SK-N-SH treated with all-trans-retinoic acid at 6 μM for 48 hours (cell line): ENCODE results near the gene PROZ.

Experiments
- ATAC-seq: fragments of 200-7000 bp; cut with Tn5 transposase; 3 replicates; pipeline ENCODE4 v1.9.1; 2020; ENCODE audit warnings: mild to moderate bottlenecking, moderate library complexity
- ARNTL ChIP-seq: fragments of 450-650 bp; formaldehyde crosslinking; IDR thresholded peaks from 2 replicates; pipeline ENCODE4 v1.5.0; 2020; ENCODE audit warnings: low read depth, mild to moderate bottlenecking, moderate library complexity, borderline replicate concordance
- BACH2 ChIP-seq: fragments of 250-450 bp; sonication (Bioruptor Pico); IDR thresholded peaks from 2 replicates; pipeline ENCODE4 v1.9.0; 2021; ENCODE audit warnings: mild to moderate bottlenecking, borderline replicate concordance
- CSRNP3 ChIP-seq: fragments of 250-450 bp; sonication (Bioruptor Pico); IDR thresholded peaks from 2 replicates; pipeline ENCODE4 v1.5.1; 2021; ENCODE audit warnings: mild to moderate bottlenecking, moderate library complexity
- ESRRG ChIP-seq: fragments of 250-450 bp; sonication (Bioruptor Pico); IDR thresholded peaks from 2 replicates; pipeline ENCODE4 v1.6.1; 2021; ENCODE audit warnings: mild to moderate bottlenecking
- GLIS3 ChIP-seq: fragments of 250-450 bp; sonication (Bioruptor Pico); IDR thresholded peaks from 2 replicates; pipeline ENCODE4 v1.5.0; 2020; ENCODE audit warnings: mild to moderate bottlenecking, moderate library complexity
- ISL1 ChIP-seq: fragments of 250-450 bp; sonication (Bioruptor Pico); IDR thresholded peaks from 2 replicates; pipeline ENCODE4 v2.1.2; 2022; ENCODE audit warnings: mild to moderate bottlenecking, moderate library complexity
- OSR1 ChIP-seq: fragments of 250-450 bp; sonication (Bioruptor Pico); IDR thresholded peaks from 2 replicates; pipeline ENCODE4 v1.8.0; 2022; ENCODE audit warnings: moderate library complexity, mild to moderate bottlenecking, inconsistent platforms
- POU6F1 ChIP-seq: fragments of 250-450 bp; sonication (Bioruptor Pico); IDR thresholded peaks from 2 replicates; pipeline ENCODE4 v1.8.0; 2021; ENCODE audit warnings: low read depth, mild to moderate bottlenecking, moderate library complexity, borderline replicate concordance
- RARB ChIP-seq: fragments of 250-450 bp; sonication (Bioruptor Pico); IDR thresholded peaks from 2 replicates; pipeline ENCODE4 v1.8.0; 2021; ENCODE audit warnings: mild to moderate bottlenecking, moderate library complexity
- SNAI2 ChIP-seq: fragments of 250-450 bp; sonication (Bioruptor Pico); IDR thresholded peaks from 2 replicates; pipeline ENCODE4 v1.5.0; 2020; ENCODE audit warnings: mild to moderate bottlenecking, moderate library complexity
- TCF4 ChIP-seq: fragments of 250-450 bp; sonication (Bioruptor Pico); IDR thresholded peaks from 2 replicates; pipeline ENCODE4 v1.8.0; 2021; ENCODE audit warnings: mild to moderate bottlenecking, moderate library complexity, borderline replicate concordance
- TOX ChIP-seq: fragments of 250-450 bp; sonication (Bioruptor Pico); IDR thresholded peaks from 2 replicates; pipeline ENCODE4 v1.8.0; 2021; ENCODE audit warnings: mild to moderate bottlenecking, moderate library complexity, borderline replicate concordance
- ZC3H10 ChIP-seq: fragments of 250-450 bp; sonication (Bioruptor Pico); IDR thresholded peaks from 2 replicates; pipeline ENCODE4 v1.5.1; 2021; ENCODE audit warnings: mild to moderate bottlenecking, moderate library complexity
- ZFP3 ChIP-seq: fragments of 250-450 bp; sonication (Bioruptor Pico); IDR thresholded peaks from 2 replicates; pipeline ENCODE4 v1.5.0; 2020; ENCODE audit warnings: mild to moderate bottlenecking, moderate library complexity
- ZFP30 ChIP-seq: fragments of 450-650 bp; formaldehyde crosslinking; IDR thresholded peaks from 2 replicates; pipeline ENCODE4 v1.5.0; 2022; ENCODE audit warnings: mild to moderate bottlenecking, moderate library complexity
- ZNF565 ChIP-seq: fragments of 450-650 bp; formaldehyde crosslinking; conservative IDR thresholded peaks from 2 replicates; pipeline ENCODE4 v1.5.0; 2020; ENCODE audit warnings: low read depth, mild to moderate bottlenecking, moderate library complexity
- ZNF70 ChIP-seq: fragments of 450-650 bp; formaldehyde crosslinking; IDR thresholded peaks from 2 replicates; pipeline ENCODE4 v1.5.0; 2020; ENCODE audit warnings: mild to moderate bottlenecking, moderate library complexity
- ZNF8 ChIP-seq: fragments of 450-650 bp; formaldehyde crosslinking; IDR thresholded peaks from 2 replicates; pipeline ENCODE4 v1.5.0; 2020; ENCODE audit warnings: mild to moderate bottlenecking, moderate library complexity
- TF ChIP-seq, protein P1 (sequence below): fragments of 250-450 bp; sonication (Bioruptor Pico); IDR thresholded peaks from 2 replicates; pipeline ENCODE4 v1.8.0; 2020; ENCODE audit warnings: mild to moderate bottlenecking, moderate library complexity, borderline replicate concordance
- TF ChIP-seq, protein P2 (sequence below): fragments of 250-450 bp; sonication (Bioruptor Pico); IDR thresholded peaks from 2 replicates; pipeline ENCODE4 v1.5.0; 2020; ENCODE audit warnings: mild to moderate bottlenecking, moderate library complexity
- TF ChIP-seq, protein P3 (sequence below): fragments of 250-450 bp; sonication (Bioruptor Pico); IDR thresholded peaks from 2 replicates; pipeline ENCODE4 v1.5.1; 2020; ENCODE audit warnings: low read depth, mild to moderate bottlenecking, moderate library complexity

The PROZ gene

GRCh38 chr13:113182046-113182445 is 23.6 kb downstream of the PROZ start:
- no peak for ATAC-seq
- no peak for TF ChIP-seq RARB (CRISPR knock-in tag)
- TF ChIP-seq TCF4 = no peak
- TF ChIP-seq ARNTL = no peak
- TF ChIP-seq, protein P1, sequence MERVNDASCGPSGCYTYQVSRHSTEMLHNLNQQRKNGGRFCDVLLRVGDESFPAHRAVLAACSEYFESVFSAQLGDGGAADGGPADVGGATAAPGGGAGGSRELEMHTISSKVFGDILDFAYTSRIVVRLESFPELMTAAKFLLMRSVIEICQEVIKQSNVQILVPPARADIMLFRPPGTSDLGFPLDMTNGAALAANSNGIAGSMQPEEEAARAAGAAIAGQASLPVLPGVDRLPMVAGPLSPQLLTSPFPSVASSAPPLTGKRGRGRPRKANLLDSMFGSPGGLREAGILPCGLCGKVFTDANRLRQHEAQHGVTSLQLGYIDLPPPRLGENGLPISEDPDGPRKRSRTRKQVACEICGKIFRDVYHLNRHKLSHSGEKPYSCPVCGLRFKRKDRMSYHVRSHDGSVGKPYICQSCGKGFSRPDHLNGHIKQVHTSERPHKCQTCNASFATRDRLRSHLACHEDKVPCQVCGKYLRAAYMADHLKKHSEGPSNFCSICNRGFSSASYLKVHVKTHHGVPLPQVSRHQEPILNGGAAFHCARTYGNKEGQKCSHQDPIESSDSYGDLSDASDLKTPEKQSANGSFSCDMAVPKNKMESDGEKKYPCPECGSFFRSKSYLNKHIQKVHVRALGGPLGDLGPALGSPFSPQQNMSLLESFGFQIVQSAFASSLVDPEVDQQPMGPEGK (CRISPR knock-in tag) = no peak
- no peak for TF ChIP-seq POU6F1 (CRISPR knock-in tag)
- no peak for TF ChIP-seq ESRRG
- no peak for TF ChIP-seq ZFP30 (CRISPR knock-in tag)
- no peak for TF ChIP-seq ZNF565 (CRISPR knock-in tag)

GRCh38 chr13:113183450-113184129 is 25.1 kb downstream of the PROZ start:
- no peak for TF ChIP-seq SNAI2
- no peak for TF ChIP-seq BACH2 (CRISPR knock-in tag)
- TF ChIP-seq ISL1 = no peak
- TF ChIP-seq ZFP3 (CRISPR knock-in tag) = no peak
- no peak for TF ChIP-seq OSR1 (CRISPR knock-in tag)
- no peak for TF ChIP-seq TCF4
- no peak for TF ChIP-seq ZC3H10
- TF ChIP-seq ARNTL = no peak
- TF ChIP-seq ESRRG = no peak
- TF ChIP-seq TOX = no peak
- no peak for TF ChIP-seq ZNF8 (CRISPR knock-in tag)
- no peak for TF ChIP-seq ZFP30 (CRISPR knock-in tag)
- TF ChIP-seq ZNF70 (CRISPR knock-in tag) = no peak
- TF ChIP-seq RARB (CRISPR knock-in tag) = no peak
- TF ChIP-seq, protein P2, sequence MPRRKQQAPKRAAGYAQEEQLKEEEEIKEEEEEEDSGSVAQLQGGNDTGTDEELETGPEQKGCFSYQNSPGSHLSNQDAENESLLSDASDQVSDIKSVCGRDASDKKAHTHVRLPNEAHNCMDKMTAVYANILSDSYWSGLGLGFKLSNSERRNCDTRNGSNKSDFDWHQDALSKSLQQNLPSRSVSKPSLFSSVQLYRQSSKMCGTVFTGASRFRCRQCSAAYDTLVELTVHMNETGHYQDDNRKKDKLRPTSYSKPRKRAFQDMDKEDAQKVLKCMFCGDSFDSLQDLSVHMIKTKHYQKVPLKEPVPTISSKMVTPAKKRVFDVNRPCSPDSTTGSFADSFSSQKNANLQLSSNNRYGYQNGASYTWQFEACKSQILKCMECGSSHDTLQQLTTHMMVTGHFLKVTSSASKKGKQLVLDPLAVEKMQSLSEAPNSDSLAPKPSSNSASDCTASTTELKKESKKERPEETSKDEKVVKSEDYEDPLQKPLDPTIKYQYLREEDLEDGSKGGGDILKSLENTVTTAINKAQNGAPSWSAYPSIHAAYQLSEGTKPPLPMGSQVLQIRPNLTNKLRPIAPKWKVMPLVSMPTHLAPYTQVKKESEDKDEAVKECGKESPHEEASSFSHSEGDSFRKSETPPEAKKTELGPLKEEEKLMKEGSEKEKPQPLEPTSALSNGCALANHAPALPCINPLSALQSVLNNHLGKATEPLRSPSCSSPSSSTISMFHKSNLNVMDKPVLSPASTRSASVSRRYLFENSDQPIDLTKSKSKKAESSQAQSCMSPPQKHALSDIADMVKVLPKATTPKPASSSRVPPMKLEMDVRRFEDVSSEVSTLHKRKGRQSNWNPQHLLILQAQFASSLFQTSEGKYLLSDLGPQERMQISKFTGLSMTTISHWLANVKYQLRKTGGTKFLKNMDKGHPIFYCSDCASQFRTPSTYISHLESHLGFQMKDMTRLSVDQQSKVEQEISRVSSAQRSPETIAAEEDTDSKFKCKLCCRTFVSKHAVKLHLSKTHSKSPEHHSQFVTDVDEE = no peak
- no peak for TF ChIP-seq GLIS3 (CRISPR knock-in tag)
- no peak for TF ChIP-seq ZNF565 (CRISPR knock-in tag)
- TF ChIP-seq, protein P3, sequence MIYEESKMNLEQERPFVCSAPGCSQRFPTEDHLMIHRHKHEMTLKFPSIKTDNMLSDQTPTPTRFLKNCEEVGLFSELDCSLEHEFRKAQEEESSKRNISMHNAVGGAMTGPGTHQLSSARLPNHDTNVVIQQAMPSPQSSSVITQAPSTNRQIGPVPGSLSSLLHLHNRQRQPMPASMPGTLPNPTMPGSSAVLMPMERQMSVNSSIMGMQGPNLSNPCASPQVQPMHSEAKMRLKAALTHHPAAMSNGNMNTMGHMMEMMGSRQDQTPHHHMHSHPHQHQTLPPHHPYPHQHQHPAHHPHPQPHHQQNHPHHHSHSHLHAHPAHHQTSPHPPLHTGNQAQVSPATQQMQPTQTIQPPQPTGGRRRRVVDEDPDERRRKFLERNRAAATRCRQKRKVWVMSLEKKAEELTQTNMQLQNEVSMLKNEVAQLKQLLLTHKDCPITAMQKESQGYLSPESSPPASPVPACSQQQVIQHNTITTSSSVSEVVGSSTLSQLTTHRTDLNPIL (CRISPR knock-in tag) = no peak
- no peak for TF ChIP-seq CSRNP3 (CRISPR knock-in tag)
- TF ChIP-seq POU6F1 (CRISPR knock-in tag) = no peak
- no peak for ATAC-seq
